CD4-positive, alpha-beta T cell (primary cell): ENCODE results near the gene GPM6B. TPM values are rescaled to one million over a fixed set of nuclear protein-coding genes. Genes with fewer than 3 reads are reported as not detected.

Experiments used
- ATAC-seq: fragments of 200-7000 bp; cut with Tn5 transposase; one replicate; pipeline ENCODE4 v1.10.0; 2022; ENCODE audit warnings: mild to moderate bottlenecking; ENCODE audit not compliant: poor library complexity
- CTCF ChIA-PET: fragments of 350-600 bp; sonication (Branson Sonifier 250); formaldehyde crosslinking; loops from one replicate; lab custom pipeline; 2021; ENCODE audit warnings: antibody characterized with exemption, inconsistent platforms; lab: Charles Lee
- POLR2A ChIA-PET: fragments of 350-600 bp; sonication (Branson Sonifier 250); formaldehyde crosslinking; loops from one replicate; lab custom pipeline; 2021; ENCODE audit warnings: antibody characterized with exemption, inconsistent platforms; lab: Charles Lee
- DNase-seq, 14 experiments: peaks; one replicate each; pipeline ENCODE4 v3.0.0-alpha.2; 2013 to 2020; ENCODE audit warnings: mixed read lengths in 2 of 14
- H3K27ac ChIP-seq, 2 donors: one replicate each; pipeline versions ENCODE4 v1.5.1 to v1.7.0; 2013; ENCODE audit warnings: low read length in 2 of 2, low read depth in 1 of 2, mild to moderate bottlenecking in 1 of 2
- H3K27me3 ChIP-seq, 2 experiments: 1 replicate in 1 of 2; 2 replicates in 1 of 2; pipeline versions ENCODE4 v1.6.1 to v1.7.0; 2013; ENCODE audit warnings: low read length in 2 of 2, control low read depth in 1 of 2, mild to moderate bottlenecking in 1 of 2, moderate library complexity in 1 of 2; ENCODE audit not compliant: insufficient read depth in 2 of 2, control insufficient read depth in 1 of 2
- H3K36me3 ChIP-seq: one replicate; pipeline ENCODE4 v1.6.1; 2013; ENCODE audit warnings: low read length, control low read depth; ENCODE audit not compliant: insufficient read depth
- H3K4me1 ChIP-seq: one replicate; pipeline ENCODE4 v1.6.1; 2013; ENCODE audit warnings: low read length, control low read depth; ENCODE audit not compliant: insufficient read depth
- H3K4me3 ChIP-seq: one replicate; pipeline ENCODE4 v1.5.1; 2013; ENCODE audit warnings: mild to moderate bottlenecking, low read length, moderate library complexity
- H3K9me3 ChIP-seq, 2 experiments: 1 replicate in 1 of 2; 2 replicates in 1 of 2; pipeline versions ENCODE4 v1.6.1 to v1.7.0; 2013; ENCODE audit warnings: low read length in 2 of 2, mild to moderate bottlenecking in 2 of 2, control low read depth in 1 of 2, moderate library complexity in 1 of 2; ENCODE audit not compliant: control insufficient read depth in 1 of 2, insufficient read depth in 1 of 2
- H3K27ac Mint-ChIP-seq: one replicate; pipeline ENCODE4 v1.8.0; 2020; ENCODE audit warnings: mixed read lengths
- H3K27me3 Mint-ChIP-seq: one replicate; pipeline ENCODE4 v1.8.0; 2021; ENCODE audit warnings: mixed read lengths
- H3K36me3 Mint-ChIP-seq: one replicate; pipeline ENCODE4 v1.8.0; 2021; ENCODE audit warnings: low read depth, mixed read lengths
- H3K4me1 Mint-ChIP-seq: one replicate; pipeline ENCODE4 v1.8.0; 2021; ENCODE audit warnings: low read depth, mixed read lengths
- H3K4me3 Mint-ChIP-seq: one replicate; pipeline ENCODE4 v1.8.0; 2020; ENCODE audit warnings: mild to moderate bottlenecking, mixed read lengths
- H3K9me3 Mint-ChIP-seq: one replicate; pipeline ENCODE4 v1.8.0; 2020; ENCODE audit warnings: mixed read lengths
- intact Hi-C, 2 experiments: fragments of 100-400 bp; cut with DNase I in 1 of 2; cut with micrococcal nuclease in 1 of 2; formaldehyde crosslinking; loops; one replicate each; pipeline versions ENCODE4 v1.15.1 to v1.9.0; 2023 to 2025; cut with DNase I, micrococcal nuclease
- total RNA-seq, 174 experiments: library from RNA in 2 of 174; stranded (reverse) in 2 of 174; gene quantifications; one replicate each; pipeline ENCODE4 v1.2.3 and lab custom pipeline; 2021 to 2026
- TF ChIP-seq, protein P1 (sequence below): fragments of 200-600 bp; IDR thresholded peaks from one replicate; pipeline ENCODE4 v1.8.0; 2022; ENCODE audit warnings: antibody characterized with exemption, mild to moderate bottlenecking

Gene GPM6B
- total RNA-seq, 2 experiments from 2014 or later, result not detected

DNA sequence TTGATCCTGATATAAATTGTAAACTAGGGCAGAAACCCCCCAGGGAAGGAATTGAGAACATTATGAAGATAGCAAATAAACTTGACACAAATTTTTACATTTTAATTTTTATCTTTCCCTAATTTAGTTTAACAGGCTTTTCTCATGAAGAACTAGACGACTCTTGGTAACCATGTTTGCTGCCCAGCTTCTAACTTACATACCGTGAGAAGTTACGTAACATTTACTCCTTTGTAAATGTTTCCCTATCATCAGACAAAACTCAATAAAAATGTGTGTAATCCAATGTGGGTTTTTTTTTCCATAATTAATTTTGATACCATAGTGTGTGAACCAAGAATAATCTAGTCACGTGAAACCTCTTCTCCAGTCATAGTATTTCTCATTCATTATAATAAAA, 48.0 kb downstream of the GPM6B start:
- ATAC-seq, result no peak
- ChIA-PET POLR2A (no interaction called here), CTCF (no interaction called here)
- no peaks in the 10 kb centered on the region for H3K9me3 ChIP-seq
- Mint-ChIP-seq H3K9me3 (no peaks in the 10 kb centered on the region), H3K27me3 (no peaks in the 10 kb centered on the region), H3K36me3 (peaks cover 80% of the 10 kb centered on the region), H3K27ac (no peak overlapping the region), H3K4me3 (no peak overlapping the region), H3K4me1 (peaks cover 10% of the 10 kb centered on the region)
- H3K36me3 ChIP-seq, result peaks cover 86% of the 10 kb centered on the region
- no peak overlapping the region for H3K4me3 ChIP-seq
- intact Hi-C loops, result no loop called here
- H3K27me3 ChIP-seq, result no peaks in the 10 kb centered on the region
- no peak overlapping the region for H3K27ac ChIP-seq
- TF ChIP-seq, protein P1, sequence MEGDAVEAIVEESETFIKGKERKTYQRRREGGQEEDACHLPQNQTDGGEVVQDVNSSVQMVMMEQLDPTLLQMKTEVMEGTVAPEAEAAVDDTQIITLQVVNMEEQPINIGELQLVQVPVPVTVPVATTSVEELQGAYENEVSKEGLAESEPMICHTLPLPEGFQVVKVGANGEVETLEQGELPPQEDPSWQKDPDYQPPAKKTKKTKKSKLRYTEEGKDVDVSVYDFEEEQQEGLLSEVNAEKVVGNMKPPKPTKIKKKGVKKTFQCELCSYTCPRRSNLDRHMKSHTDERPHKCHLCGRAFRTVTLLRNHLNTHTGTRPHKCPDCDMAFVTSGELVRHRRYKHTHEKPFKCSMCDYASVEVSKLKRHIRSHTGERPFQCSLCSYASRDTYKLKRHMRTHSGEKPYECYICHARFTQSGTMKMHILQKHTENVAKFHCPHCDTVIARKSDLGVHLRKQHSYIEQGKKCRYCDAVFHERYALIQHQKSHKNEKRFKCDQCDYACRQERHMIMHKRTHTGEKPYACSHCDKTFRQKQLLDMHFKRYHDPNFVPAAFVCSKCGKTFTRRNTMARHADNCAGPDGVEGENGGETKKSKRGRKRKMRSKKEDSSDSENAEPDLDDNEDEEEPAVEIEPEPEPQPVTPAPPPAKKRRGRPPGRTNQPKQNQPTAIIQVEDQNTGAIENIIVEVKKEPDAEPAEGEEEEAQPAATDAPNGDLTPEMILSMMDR, result no peak
- H3K4me1 ChIP-seq, result no peaks in the 10 kb centered on the region
- DNase-seq, result no peak

DNA sequence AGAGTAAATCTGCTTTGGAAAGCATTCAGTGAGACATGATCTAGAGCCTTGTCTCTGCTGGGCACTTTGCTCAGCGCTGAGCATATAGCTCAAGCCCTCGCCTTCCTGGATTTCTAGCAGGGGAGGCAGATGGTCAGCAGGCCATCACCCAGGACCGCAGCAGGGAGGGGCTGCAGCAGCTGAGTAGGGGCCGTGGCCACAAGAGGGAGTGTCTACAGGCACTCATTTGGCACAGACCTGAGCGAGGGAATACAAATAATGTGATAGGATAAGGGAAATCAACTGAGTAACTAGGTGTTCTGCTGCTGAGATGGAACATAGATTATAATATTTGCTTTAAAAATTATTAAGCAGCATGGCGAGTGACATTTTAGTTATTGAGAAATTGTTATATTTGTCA, 52.1 kb downstream of the GPM6B start:
- Mint-ChIP-seq H3K4me1 (peaks cover 10% of the 10 kb centered on the region), H3K27ac (no peak overlapping the region), H3K4me3 (no peak overlapping the region), H3K27me3 (no peaks in the 10 kb centered on the region), H3K9me3 (no peaks in the 10 kb centered on the region), H3K36me3 (peaks cover 82% of the 10 kb centered on the region)
- ChIA-PET CTCF (no interaction called here), POLR2A (no interaction called here)
- Histone ChIP-seq H3K27ac (no peak overlapping the region), H3K4me3 (no peak overlapping the region), H3K27me3 (no peaks in the 10 kb centered on the region), H3K36me3 (peaks cover 97% of the 10 kb centered on the region), H3K9me3 (no peaks in the 10 kb centered on the region), H3K4me1 (no peaks in the 10 kb centered on the region)
- DNase-seq, result no peak
- no peak for ATAC-seq
- intact Hi-C loops, result no loop called here
- TF ChIP-seq, protein P1, result no peak

DNA sequence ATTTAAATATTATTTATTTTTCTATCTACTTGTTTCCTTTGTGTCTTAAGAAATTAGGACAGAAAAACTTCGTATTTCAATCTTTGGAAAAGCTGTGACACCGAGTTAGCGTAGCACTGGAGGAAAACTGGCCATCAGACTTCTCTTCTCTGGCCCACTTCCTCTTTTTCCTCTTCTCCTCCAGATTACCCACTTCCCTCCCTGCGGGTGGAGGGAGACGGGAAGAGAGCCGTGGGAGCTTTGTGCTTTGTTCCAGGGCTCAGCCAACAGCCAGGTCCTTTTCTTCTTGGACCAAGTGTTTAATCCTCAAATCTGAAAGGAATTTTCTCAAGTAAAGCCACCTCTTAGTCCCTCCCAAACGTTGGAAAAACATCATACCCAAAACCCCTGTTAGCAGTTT, 52.6 kb downstream of the GPM6B start:
- intact Hi-C loops, result no loop called here
- Mint-ChIP-seq H3K36me3 (peaks cover 82% of the 10 kb centered on the region), H3K4me3 (no peak overlapping the region), H3K4me1 (peaks cover 10% of the 10 kb centered on the region), H3K27ac (no peak overlapping the region), H3K9me3 (no peaks in the 10 kb centered on the region), H3K27me3 (no peaks in the 10 kb centered on the region)
- DNase-seq (no peak), ATAC-seq (no peak)
- POLR2A ChIA-PET, result no interaction called here
- Histone ChIP-seq H3K36me3 (peaks cover 96% of the 10 kb centered on the region), H3K4me3 (no peak overlapping the region), H3K27ac (no peak overlapping the region), H3K9me3 (no peaks in the 10 kb centered on the region), H3K4me1 (no peaks in the 10 kb centered on the region), H3K27me3 (no peaks in the 10 kb centered on the region)
- CTCF ChIA-PET, result no interaction called here
- TF ChIP-seq, protein P1, result no peak
